ENCODE results near the gene EPOP. TPM values are rescaled to one million over a fixed set of nuclear protein-coding genes. Genes with fewer than 3 reads are reported as not detected.

Gene EPOP
- 8.3 and 11.8 TPM in 2 replicates for total RNA-seq (2014; rRNA removed; shearing (Covaris generic))
- 21.7 and 27.2 TPM in 2 replicates for total RNA-seq (2022)
- percentile 58 among the genes with signal in this experiment for Bru-seq, nascent RNA
- BruChase-seq, experiment 1, labeled RNA remaining after a 6-hour chase = percentile 74 among the genes with signal in this experiment
- percentile 92 among the genes with signal in this experiment for BruChase-seq, experiment 2, labeled RNA remaining after a 2-hour chase
- long read RNA-seq, transcript EPOP-201 (1 exons, 3,719 nt) = major isoform, 18 of 18 reads
- long read RNA-seq, partial matches to known transcripts = 0 of 18 reads
- long read RNA-seq, other reads (novel, unspliced or antisense) = 0 of 18 reads

DNA sequence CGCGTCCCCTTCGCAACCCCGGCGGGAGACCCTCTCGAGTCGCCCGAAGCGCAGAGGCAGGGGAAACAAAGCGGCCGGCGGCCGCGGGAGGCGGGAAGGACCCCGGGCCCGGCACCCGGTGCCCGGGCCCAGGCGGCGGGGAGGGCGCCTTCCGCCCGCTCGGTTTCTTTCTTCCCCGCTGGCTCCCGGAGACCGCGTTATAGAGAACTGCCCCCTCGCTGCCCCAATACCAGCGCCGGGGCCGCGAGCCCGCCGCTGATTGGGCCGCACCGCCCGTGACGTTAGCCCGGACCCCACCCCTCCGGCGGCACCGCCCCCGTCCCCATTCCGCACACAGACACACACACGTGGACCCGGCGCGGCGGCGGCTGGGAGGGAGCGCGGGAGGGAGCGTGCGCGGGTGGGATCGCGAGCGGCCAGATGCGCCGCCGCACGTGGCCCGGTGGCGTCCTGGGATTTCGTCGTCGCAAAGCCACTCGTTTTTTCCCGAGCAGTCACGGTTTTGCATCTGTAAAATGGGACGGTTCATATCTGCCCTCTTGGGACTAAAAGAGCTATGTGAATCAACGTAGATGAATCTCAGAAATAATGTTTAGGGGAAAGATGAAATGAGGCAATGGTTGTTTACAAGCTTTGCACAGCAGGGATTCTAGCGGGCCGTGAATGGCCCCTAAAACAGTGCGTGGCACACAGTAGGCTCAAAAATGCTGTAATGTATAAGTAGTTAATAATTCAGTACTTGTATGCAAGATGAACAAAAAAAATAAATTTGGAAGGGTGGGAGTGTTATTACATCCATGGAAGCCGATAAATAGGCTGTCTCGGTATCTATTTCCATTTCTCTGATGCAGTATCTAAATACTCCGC lies at the start of gene EPOP:
EPOP (minus strand) TSS at position 209 of the 867 bp plus-strand sequence. CDS start 462 bp downstream, outside the sequence.
- no peaks in the 10 kb centered on the region for H3K79me2 ChIP-seq (ENCODE audit: insufficient read depth, low read depth, low read length)
- no peaks in the 10 kb centered on the region for H3K9me3 ChIP-seq (ENCODE audit: low read length)
- no peaks in the 10 kb centered on the region for H3K36me3 ChIP-seq (ENCODE audit: insufficient read depth, low read length)
- H3K4me3 ChIP-seq (ENCODE audit: low read depth, low read length, poor library complexity, severe bottlenecking) = peak within 1 kb of the TSS; percentile 83
- peak within 1 kb of the TSS; percentile 94 for H3K4me2 ChIP-seq (ENCODE audit: low read length)
- no peaks in the 10 kb centered on the region for H3K9me2 ChIP-seq (ENCODE audit: insufficient read depth, low read length)
- ChIA-PET CTCF (ENCODE audit: unreplicated experiment) (no interaction called here), POLR2A (interaction anchor here (0.6 to 1.5 kb wide), 2 partner anchors 77 to 120 kb away, joined by 3 read pairs; partner anchors contain the start of gene PSMB3)
- intact Hi-C loops (cut with micrococcal nuclease; ENCODE audit: unreplicated experiment) = no loop called here
- peak within 1 kb of the TSS; percentile 85 for H2AFZ ChIP-seq (ENCODE audit: low read length)
- H3K4me1 ChIP-seq (ENCODE audit: insufficient read depth, low read length, poor library complexity, severe bottlenecking) = peaks cover 37% of the 10 kb centered on the region
- TF ChIP-seq EZH2phosphoT487 (IDR thresholded peaks at IDR 0.05; ENCODE audit: borderline replicate concordance, low read depth, low read length) = no peak
- TF ChIP-seq, protein P1, sequence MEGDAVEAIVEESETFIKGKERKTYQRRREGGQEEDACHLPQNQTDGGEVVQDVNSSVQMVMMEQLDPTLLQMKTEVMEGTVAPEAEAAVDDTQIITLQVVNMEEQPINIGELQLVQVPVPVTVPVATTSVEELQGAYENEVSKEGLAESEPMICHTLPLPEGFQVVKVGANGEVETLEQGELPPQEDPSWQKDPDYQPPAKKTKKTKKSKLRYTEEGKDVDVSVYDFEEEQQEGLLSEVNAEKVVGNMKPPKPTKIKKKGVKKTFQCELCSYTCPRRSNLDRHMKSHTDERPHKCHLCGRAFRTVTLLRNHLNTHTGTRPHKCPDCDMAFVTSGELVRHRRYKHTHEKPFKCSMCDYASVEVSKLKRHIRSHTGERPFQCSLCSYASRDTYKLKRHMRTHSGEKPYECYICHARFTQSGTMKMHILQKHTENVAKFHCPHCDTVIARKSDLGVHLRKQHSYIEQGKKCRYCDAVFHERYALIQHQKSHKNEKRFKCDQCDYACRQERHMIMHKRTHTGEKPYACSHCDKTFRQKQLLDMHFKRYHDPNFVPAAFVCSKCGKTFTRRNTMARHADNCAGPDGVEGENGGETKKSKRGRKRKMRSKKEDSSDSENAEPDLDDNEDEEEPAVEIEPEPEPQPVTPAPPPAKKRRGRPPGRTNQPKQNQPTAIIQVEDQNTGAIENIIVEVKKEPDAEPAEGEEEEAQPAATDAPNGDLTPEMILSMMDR (conservative IDR thresholded peaks at IDR 0.05; ENCODE audit: low read length) = no peak
- no peaks in the 10 kb centered on the region for H4K20me1 ChIP-seq (ENCODE audit: insufficient read depth, low read length)
- peak; percentile 90 for DNase-seq (ENCODE audit: low spot score)
- no TSS peak for BruUV-seq (replicated peaks)
- H3K27ac ChIP-seq (ENCODE audit: low read depth, low read length, poor library complexity, severe bottlenecking) = peak within 1 kb of the TSS; percentile 31

GRCh38 chr17:38721802-38722201 lies 47.0 kb upstream of the EPOP start:
- Histone ChIP-seq H3K4me2 (ENCODE audit: low read length) (no peak overlapping the region), H2AFZ (ENCODE audit: low read length) (no peak overlapping the region), H3K27ac (ENCODE audit: low read depth, low read length, poor library complexity, severe bottlenecking) (no peak overlapping the region), H4K20me1 (ENCODE audit: insufficient read depth, low read length) (no peaks in the 10 kb centered on the region), H3K36me3 (ENCODE audit: insufficient read depth, low read length) (peaks cover 70% of the 10 kb centered on the region), H3K9me2 (ENCODE audit: insufficient read depth, low read length) (no peaks in the 10 kb centered on the region), H3K4me3 (ENCODE audit: low read depth, low read length, poor library complexity, severe bottlenecking) (no peak overlapping the region), H3K4me1 (ENCODE audit: insufficient read depth, low read length, poor library complexity, severe bottlenecking) (peaks cover 21% of the 10 kb centered on the region), H3K79me2 (ENCODE audit: insufficient read depth, low read depth, low read length) (no peaks in the 10 kb centered on the region), H3K9me3 (ENCODE audit: low read length) (no peaks in the 10 kb centered on the region)
- no peak for DNase-seq (ENCODE audit: low spot score)
- ChIA-PET CTCF (ENCODE audit: unreplicated experiment) (interaction anchor here (1.5 kb wide), 1 partner anchor 15 kb away, joined by 4 read pairs; no protein-coding TSS in a partner anchor), POLR2A (no interaction called here)
- no TSS peak for BruUV-seq (replicated peaks)
- no peak for TF ChIP-seq EZH2phosphoT487 (IDR thresholded peaks at IDR 0.05; ENCODE audit: borderline replicate concordance, low read depth, low read length)
- TF ChIP-seq, protein P1 (conservative IDR thresholded peaks at IDR 0.05; ENCODE audit: low read length) = no peak
- intact Hi-C loops (cut with micrococcal nuclease; ENCODE audit: unreplicated experiment) = no loop called here

Measured in OCI-LY7 (cell line).